Measurements from ENCODE around the gene AOAH.

DNA sequence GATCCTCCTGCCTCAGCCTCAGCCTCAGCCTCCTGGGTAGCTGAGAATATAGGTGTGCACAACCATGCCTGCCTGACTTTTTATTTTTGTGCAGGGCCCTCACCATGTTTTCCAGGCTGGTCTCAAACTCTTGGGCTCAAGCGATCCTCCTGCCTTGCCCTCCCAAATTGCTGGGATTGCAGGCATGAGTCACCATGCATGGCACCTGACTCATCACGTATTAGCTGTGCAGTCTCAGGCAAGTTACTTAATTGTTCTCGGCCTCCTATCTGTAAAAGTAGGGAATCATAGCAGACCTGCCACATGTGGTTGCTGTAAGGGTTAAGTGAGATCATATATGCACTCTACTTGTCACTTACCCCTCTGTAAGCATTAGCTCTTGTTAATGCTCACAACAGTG, 217.5 kb downstream of the AOAH start:
- TF ChIP-seq CTCF (IDR thresholded peaks at IDR 0.05) (no peak), POLR2A (IDR thresholded peaks at IDR 0.05) (no peak)

Data from heart left ventricle (tissue), 13 donors.